ENCODE results near the gene SEC23B.
"Not testable (repeated sequence)": the region's sequence is repeated elsewhere in the genome, so short reads cannot be mapped to it uniquely, and the experiment has no call there.

Gene SEC23B

GRCh38 chr20:18507218-18508191, at the start of gene SEC23B:
TSS of gene SEC23B (plus strand) at chr20:18507940. CDS start at chr20:18510836, 2,896 bp downstream.
- H3K27me3 Mint-ChIP-seq: peaks cover 2% of the 10 kb centered on the region
- no peaks in the 10 kb centered on the region for H3K9me3 Mint-ChIP-seq
- H3K27ac Mint-ChIP-seq: peak within 1 kb of the TSS; percentile 99
- H3K36me3 Mint-ChIP-seq (ENCODE audit: low read depth): peaks cover 41% of the 10 kb centered on the region
- H3K4me1 Mint-ChIP-seq: peaks cover 54% of the 10 kb centered on the region
- peak within 1 kb of the TSS; percentile 100 for H3K4me3 Mint-ChIP-seq
- peak; percentile 98 for DNase-seq
- ATAC-seq: peak; percentile 95

- DNase-seq: no peak
- Mint-ChIP-seq H3K27me3 (no peaks in the 10 kb centered on the region), H3K4me1 (peaks cover 28% of the 10 kb centered on the region), H3K36me3 (ENCODE audit: low read depth) (peaks cover 3% of the 10 kb centered on the region), H3K27ac (no peak overlapping the region), H3K9me3 (no peaks in the 10 kb centered on the region), H3K4me3 (peak overlapping the region; percentile 94)
- ATAC-seq: no peak
These were observed 42.1 kb upstream of the SEC23B start for GRCh38 chr20:18465536-18466200.

GRCh38 chr20:18466574-18466893, 41.2 kb upstream of the SEC23B start:
- ATAC-seq: peak; percentile 39
- peak overlapping the region; percentile 96 for H3K27ac Mint-ChIP-seq

GRCh38 chr20:18466894-18467730, 40.6 kb upstream of the SEC23B start, which contains the start of the genes DZANK1 and POLR3F:
TSS of gene DZANK1 (minus strand) at chr20:18467030. CDS start at chr20:18465358, 1,672 bp downstream.
TSS of gene POLR3F (plus strand) at chr20:18467390. CDS start at chr20:18467507, 117 bp downstream.
- peaks cover 28% of the 10 kb centered on the region for H3K4me1 Mint-ChIP-seq
- H3K27me3 Mint-ChIP-seq: no peaks in the 10 kb centered on the region
- peak within 1 kb of the TSS; percentile 96 for H3K27ac Mint-ChIP-seq
- ATAC-seq (peak; percentile 99), DNase-seq (peak; percentile 94)
- peak within 1 kb of the TSS; percentile 94 for H3K4me3 Mint-ChIP-seq
- no peaks in the 10 kb centered on the region for H3K9me3 Mint-ChIP-seq
- peaks cover 3% of the 10 kb centered on the region for H3K36me3 Mint-ChIP-seq (ENCODE audit: low read depth)

More at GRCh38 chr20:18466574-18466893, 41.2 kb upstream of the SEC23B start:
- H3K4me1 Mint-ChIP-seq: peaks cover 28% of the 10 kb centered on the region
- peaks cover 3% of the 10 kb centered on the region for H3K36me3 Mint-ChIP-seq (ENCODE audit: low read depth)
- H3K4me3 Mint-ChIP-seq: peak overlapping the region; percentile 94
- no peaks in the 10 kb centered on the region for H3K9me3 Mint-ChIP-seq
- DNase-seq: no peak
- H3K27me3 Mint-ChIP-seq: no peaks in the 10 kb centered on the region

GRCh38 chr20:18477218-18477617, 30.5 kb upstream of the SEC23B start:
- no peak for ATAC-seq
- H3K4me3 Mint-ChIP-seq: no peak overlapping the region
- H3K9me3 Mint-ChIP-seq: no peaks in the 10 kb centered on the region
- no peaks in the 10 kb centered on the region for H3K27me3 Mint-ChIP-seq
- H3K4me1 Mint-ChIP-seq: no peaks in the 10 kb centered on the region
- H3K27ac Mint-ChIP-seq: no peak overlapping the region
- H3K36me3 Mint-ChIP-seq (ENCODE audit: low read depth): peaks cover 36% of the 10 kb centered on the region
- DNase-seq: no peak

- H3K4me3 Mint-ChIP-seq: no peak overlapping the region
- H3K4me1 Mint-ChIP-seq: no peaks in the 10 kb centered on the region
- H3K27me3 Mint-ChIP-seq: no peaks in the 10 kb centered on the region
- no peak for DNase-seq
- H3K9me3 Mint-ChIP-seq: no peaks in the 10 kb centered on the region
- ATAC-seq: no peak
- peaks cover 37% of the 10 kb centered on the region for H3K36me3 Mint-ChIP-seq (ENCODE audit: low read depth)
- no peak overlapping the region for H3K27ac Mint-ChIP-seq
These were observed 29.9 kb upstream of the SEC23B start for GRCh38 chr20:18477821-18478220.

- Mint-ChIP-seq H3K27ac (no peak overlapping the region), H3K36me3 (ENCODE audit: low read depth) (peaks cover 32% of the 10 kb centered on the region), H3K9me3 (no peaks in the 10 kb centered on the region), H3K4me3 (no peak overlapping the region), H3K27me3 (no peaks in the 10 kb centered on the region), H3K4me1 (no peaks in the 10 kb centered on the region)
- DNase-seq: no peak
- ATAC-seq: no peak
These were observed 26.1 kb upstream of the SEC23B start for GRCh38 chr20:18481596-18481995.

- H3K36me3 Mint-ChIP-seq (ENCODE audit: low read depth): peaks cover 27% of the 10 kb centered on the region
- H3K27ac Mint-ChIP-seq: no peak overlapping the region
- no peaks in the 10 kb centered on the region for H3K4me1 Mint-ChIP-seq
These were observed 19.4 kb upstream of the SEC23B start for GRCh38 chr20:18488301-18488700.

GRCh38 chr20:18496042-18496441, 11.7 kb upstream of the SEC23B start:
- ATAC-seq (no peak), DNase-seq (no peak)
- Mint-ChIP-seq H3K27me3 (no peaks in the 10 kb centered on the region), H3K4me1 (peaks cover 14% of the 10 kb centered on the region), H3K4me3 (peak overlapping the region; percentile 95), H3K9me3 (no peaks in the 10 kb centered on the region), H3K36me3 (ENCODE audit: low read depth) (peaks cover 13% of the 10 kb centered on the region), H3K27ac (no peak overlapping the region)

More at GRCh38 chr20:18488301-18488700, 19.4 kb upstream of the SEC23B start:
- no peaks in the 10 kb centered on the region for H3K27me3 Mint-ChIP-seq
- DNase-seq (no peak), ATAC-seq (no peak)
- H3K9me3 Mint-ChIP-seq: no peaks in the 10 kb centered on the region
- H3K4me3 Mint-ChIP-seq: no peak overlapping the region

GRCh38 chr20:18496740-18497592, 10.8 kb upstream of the SEC23B start, which contains the start of gene RBBP9:
TSS of gene RBBP9 (minus strand) at chr20:18497225. CDS start at chr20:18497167, 58 bp downstream.
- peaks cover 12% of the 10 kb centered on the region for H3K36me3 Mint-ChIP-seq (ENCODE audit: low read depth)
- peak within 1 kb of the TSS; percentile 95 for H3K4me3 Mint-ChIP-seq
- H3K9me3 Mint-ChIP-seq: no peaks in the 10 kb centered on the region
- peaks cover 3% of the 10 kb centered on the region for H3K27me3 Mint-ChIP-seq
- H3K4me1 Mint-ChIP-seq: peaks cover 14% of the 10 kb centered on the region
- peak; percentile 99 for ATAC-seq
- H3K27ac Mint-ChIP-seq: peak within 1 kb of the TSS; percentile 82
- peak; percentile 78 for DNase-seq

- H3K36me3 Mint-ChIP-seq (ENCODE audit: low read depth): peaks cover 10% of the 10 kb centered on the region
- peak overlapping the region; percentile 82 for H3K27ac Mint-ChIP-seq
- peak overlapping the region; percentile 95 for H3K4me3 Mint-ChIP-seq
- no peaks in the 10 kb centered on the region for H3K9me3 Mint-ChIP-seq
- ATAC-seq (no peak), DNase-seq (no peak)
- peaks cover 14% of the 10 kb centered on the region for H3K4me1 Mint-ChIP-seq
- H3K27me3 Mint-ChIP-seq: peaks cover 3% of the 10 kb centered on the region
These were observed 10.1 kb upstream of the SEC23B start for GRCh38 chr20:18497603-18498002.

GRCh38 chr20:18501672-18502071, 6.1 kb upstream of the SEC23B start:
- ATAC-seq; DNase-seq; H3K27me3 Mint-ChIP-seq; H3K9me3 Mint-ChIP-seq; H3K4me3 Mint-ChIP-seq; H3K36me3 Mint-ChIP-seq (ENCODE audit: low read depth): not testable (repeated sequence)
- H3K27ac Mint-ChIP-seq: peak overlapping the region; percentile 2
- H3K4me1 Mint-ChIP-seq: peaks cover 13% of the 10 kb centered on the region

GRCh38 chr20:18504479-18505060, 3.2 kb upstream of the SEC23B start:
- no peak for DNase-seq
- peaks cover 34% of the 10 kb centered on the region for H3K4me1 Mint-ChIP-seq
- no peak for ATAC-seq
- H3K4me3 Mint-ChIP-seq: no peak overlapping the region
- no peak overlapping the region for H3K27ac Mint-ChIP-seq
- peaks cover 5% of the 10 kb centered on the region for H3K27me3 Mint-ChIP-seq
- H3K36me3 Mint-ChIP-seq (ENCODE audit: low read depth): peaks cover 17% of the 10 kb centered on the region
- no peaks in the 10 kb centered on the region for H3K9me3 Mint-ChIP-seq
